GM19324 (cell line): ENCODE measurements around the gene MALRD1.
"Not testable (repeated sequence)": the region's sequence is repeated elsewhere in the genome, so short reads cannot be mapped to it uniquely, and the experiment has no call there.

ENCODE experiments used
- ATAC-seq: cut with Tn5 transposase; IDR thresholded peaks from one replicate; pipeline ENCODE4 v1.9.1; 2021; ENCODE audit warnings: mild to moderate bottlenecking, moderate library complexity; ENCODE audit not compliant: unreplicated experiment, low FRiP score

MALRD1 gene

GRCh38 chr10:19689231-19689630 lies 640.6 kb downstream of the MALRD1 start:
- ATAC-seq = no peak

GRCh38 chr10:19699299-19699698 lies 650.7 kb downstream of the MALRD1 start:
- ATAC-seq = no peak

- no peak for ATAC-seq
Measured at GRCh38 chr10:19701427-19702052, 652.9 kb downstream of the MALRD1 start.

DNA sequence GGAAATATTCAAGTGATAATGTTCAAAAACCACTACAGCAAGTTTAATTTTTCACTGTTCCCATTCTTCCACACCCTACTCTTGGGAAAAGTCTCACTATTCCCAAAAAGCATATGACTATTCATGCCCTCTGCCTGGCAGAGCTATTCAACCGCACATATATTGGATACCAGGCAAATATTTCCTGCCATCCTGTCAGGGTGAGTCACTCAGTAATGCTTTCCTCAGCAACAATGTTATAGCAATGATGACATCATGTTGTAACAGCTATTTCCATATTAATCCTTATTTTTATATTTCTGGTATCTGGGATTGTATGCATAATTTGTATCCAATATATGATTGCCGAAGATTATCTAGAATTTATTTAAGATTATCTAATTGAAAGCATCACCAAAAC lies 653.6 kb downstream of the MALRD1 start:
- no peak for ATAC-seq

GRCh38 chr10:19704544-19704943 lies 655.9 kb downstream of the MALRD1 start:
- ATAC-seq = no peak

DNA sequence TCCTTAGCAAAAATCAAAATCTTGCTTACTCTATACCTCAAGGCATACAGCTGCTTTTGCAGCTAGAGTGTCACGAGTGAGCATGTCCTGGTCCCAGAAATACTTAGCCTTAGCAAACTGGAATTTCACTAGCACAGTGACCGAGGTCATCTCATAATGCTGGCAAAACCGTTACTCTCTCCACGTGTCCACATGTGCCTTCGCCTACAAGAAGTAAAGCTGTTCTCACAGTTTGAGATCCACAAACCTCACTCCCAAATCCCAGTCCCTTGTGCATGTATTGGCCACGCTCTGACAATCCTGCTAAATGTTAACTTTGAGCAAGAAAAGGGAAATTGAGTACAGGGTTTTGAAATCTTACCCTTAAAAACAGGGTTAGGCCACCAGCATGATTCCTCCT lies 656.6 kb downstream of the MALRD1 start:
- no peak for ATAC-seq

- ATAC-seq = no peak
Measured at GRCh38 chr10:19706904-19707303, 658.3 kb downstream of the MALRD1 start.

- no peak for ATAC-seq
Measured at GRCh38 chr10:19707376-19707775, 658.8 kb downstream of the MALRD1 start.

DNA sequence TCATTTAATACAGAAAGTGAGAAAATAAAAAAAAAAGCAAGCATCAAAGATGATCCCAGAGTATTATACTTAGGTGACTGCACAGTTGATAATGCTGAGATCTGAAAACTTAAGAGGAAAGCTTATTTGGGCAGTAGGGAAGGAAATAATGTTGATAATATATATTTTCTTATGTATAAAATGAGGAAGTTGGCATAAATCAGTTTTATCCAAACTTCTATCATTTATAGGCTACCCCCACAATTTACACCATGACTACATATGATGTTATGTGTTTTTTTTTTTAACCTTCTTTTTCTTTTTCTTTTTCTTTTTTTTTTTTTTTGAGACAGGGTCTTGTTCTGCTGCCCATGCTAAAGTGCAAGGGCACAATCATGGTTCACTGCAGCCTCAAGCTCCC lies 659.4 kb downstream of the MALRD1 start:
- ATAC-seq = no peak

GRCh38 chr10:19710600-19710999 lies 662.0 kb downstream of the MALRD1 start:
- ATAC-seq = no peak

DNA sequence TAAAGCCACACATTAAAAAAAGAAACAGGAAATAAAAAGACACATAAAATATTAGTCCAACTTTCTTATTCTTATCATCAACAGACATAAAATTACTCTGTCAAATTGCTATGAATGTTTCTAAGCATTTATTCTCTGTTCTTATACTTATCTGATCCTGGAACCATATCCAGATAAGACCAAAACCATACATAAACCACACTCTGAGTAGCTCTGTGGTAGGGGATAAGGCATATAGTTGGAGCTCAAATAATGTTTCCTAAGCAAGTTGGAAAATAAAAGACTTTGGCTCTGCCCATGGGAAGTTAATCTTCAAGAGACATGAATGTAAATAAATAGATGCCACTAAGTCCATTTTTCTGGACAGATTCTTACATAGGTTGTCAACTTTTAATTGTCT lies 664.6 kb downstream of the MALRD1 start:
- no peak for ATAC-seq

DNA sequence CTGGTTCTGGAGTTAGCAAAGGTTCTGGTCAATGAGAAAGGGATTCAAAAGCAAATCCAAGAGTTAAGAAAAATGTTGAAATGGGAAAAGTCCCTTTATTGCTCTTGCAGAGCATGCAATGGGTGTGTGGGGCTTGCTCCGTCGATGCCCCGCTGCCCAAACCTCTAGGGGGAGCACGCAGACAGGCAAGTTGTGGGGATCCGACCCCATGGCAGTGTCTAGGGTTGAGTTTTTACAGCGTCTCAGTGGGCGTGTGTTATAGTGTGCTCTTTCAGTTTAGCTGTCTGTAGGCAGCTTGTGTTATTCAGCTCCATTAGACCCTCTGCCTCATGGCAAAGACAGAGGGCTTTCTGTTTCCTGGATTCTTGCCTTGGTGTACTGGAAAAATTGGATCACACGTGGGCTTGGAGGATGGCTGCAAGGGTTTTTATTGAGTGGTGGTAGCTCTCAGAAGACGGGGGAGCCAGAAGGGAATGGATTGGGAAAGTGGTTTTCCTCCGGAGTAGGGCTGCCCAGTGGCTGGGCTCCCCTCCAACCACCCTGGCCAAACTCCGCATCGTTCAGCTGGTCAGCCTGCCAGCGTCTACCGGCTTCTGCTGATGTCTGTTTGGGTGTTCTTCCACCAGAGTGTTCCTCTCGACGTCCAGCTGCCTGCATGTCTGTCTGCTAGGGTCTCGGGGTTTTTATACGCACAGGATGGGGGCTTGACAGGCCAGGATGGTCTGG lies 665.4 kb downstream of the MALRD1 start:
- ATAC-seq = no peak

DNA sequence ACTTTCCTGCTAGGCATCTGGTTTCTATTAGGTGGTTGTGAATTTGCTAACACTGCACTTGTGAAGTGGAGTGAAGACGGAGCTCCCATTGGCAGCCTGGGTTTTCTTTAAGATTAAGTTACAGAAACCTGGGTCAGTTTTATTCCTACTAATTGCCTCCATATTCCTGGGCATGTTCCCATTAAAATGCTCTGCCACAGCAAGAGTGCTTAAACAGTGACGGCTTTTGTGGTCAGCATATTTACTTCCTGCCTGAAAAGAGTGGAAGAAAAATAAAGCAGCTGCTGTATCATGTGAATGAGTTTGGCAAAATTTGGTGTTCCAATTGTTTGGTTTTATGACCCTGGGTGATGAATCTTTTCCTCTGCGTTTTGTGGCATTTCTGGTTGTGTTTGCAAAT lies 670.7 kb downstream of the MALRD1 start:
- no peak for ATAC-seq

DNA sequence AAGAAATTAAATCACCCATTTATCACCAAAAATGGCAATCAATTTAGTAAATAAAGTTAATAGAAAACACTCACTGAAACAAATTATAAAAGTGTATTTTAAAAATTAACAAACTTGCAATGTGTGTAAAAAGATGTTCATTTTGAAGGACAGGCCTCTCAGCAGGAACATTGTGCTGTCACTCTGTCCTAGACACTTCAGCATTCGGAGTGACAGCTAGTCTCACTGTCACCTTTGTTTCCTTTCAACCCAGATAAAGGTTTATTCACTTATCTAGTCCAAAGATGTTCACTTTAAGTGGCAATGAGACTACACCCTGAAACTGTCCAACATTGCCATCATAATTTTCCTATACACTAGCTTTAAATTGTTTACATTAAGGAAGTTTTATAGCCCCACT lies 675.7 kb downstream of the MALRD1 start:
- ATAC-seq = no peak

GRCh38 chr10:19728376-19728775 lies 679.8 kb downstream of the MALRD1 start:
- ATAC-seq = no peak

- no peak for ATAC-seq
Measured at GRCh38 chr10:19728964-19729363, 680.4 kb downstream of the MALRD1 start.

GRCh38 chr10:19730167-19730906 lies 681.7 kb downstream of the MALRD1 start:
- no peak for ATAC-seq

DNA sequence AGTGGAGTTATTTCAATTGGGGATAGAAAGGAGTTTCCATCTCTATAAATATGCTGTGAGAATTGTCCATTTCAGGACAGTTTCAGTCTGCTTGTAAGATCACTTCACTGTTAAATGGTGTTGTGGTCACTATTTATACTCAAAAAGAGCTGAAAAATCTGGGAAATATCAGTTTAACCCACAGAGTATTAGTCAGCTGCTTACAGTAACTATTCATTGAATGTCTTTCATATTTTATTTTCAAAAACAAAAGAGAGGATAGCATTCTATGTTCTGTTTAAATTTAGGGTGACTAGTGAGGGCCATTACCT lies 682.3 kb downstream of the MALRD1 start:
- ATAC-seq = no peak

DNA sequence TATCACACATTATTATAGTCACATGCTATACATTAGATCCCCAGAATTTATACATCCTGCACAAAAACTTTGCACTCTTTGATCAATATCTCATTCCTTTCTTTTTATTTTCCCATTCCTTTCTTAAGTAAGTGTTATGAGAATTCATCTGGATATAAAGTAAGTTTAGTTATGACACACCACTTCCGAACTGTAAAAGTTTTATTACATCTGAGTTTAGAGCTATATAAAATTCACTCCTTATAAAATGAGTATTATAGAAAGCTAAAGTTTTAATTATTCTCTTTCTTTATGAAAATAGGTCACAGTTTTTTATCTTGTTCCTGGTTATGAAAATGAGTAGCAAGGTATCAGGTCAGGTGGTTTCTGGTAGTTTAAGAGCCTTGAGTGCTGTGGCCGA lies 683.0 kb downstream of the MALRD1 start:
- no peak for ATAC-seq

GRCh38 chr10:19738440-19738839 lies 689.8 kb downstream of the MALRD1 start:
- no peak for ATAC-seq

DNA sequence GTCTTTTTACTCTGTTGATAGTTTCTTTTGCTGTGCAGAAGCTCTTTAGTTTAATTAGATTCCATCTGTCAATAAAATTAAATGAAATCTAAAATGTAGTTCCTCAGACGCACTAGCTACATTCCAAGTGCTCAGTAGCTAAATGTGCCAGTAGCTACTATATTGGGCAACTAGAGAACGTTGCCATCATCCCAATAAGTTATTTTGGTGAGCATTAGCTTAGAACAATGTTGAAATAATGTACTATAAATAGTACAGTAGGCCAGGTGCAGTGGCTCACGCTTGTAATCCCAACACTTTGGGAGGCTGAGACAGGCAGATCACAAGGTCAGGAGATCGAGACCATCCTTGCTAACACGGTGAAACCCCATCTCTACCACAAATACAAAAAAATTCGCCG lies 690.6 kb downstream of the MALRD1 start:
- not testable (repeated sequence) for ATAC-seq

GRCh38 chr10:19742144-19742543 lies 693.5 kb downstream of the MALRD1 start:
- not testable (repeated sequence) for ATAC-seq
